Parathyroid adenoma (tissue), 2 donors: ENCODE data around the gene TAS2R60.

ENCODE experiments used
- H2AFZ ChIP-seq: fragments of 300-600 bp; sonication (generic); one replicate; pipeline ENCODE4 v1.7.0; 2017; ENCODE audit warnings: antibody characterized with exemption, mild to moderate bottlenecking
- H3K27ac ChIP-seq: fragments of 300-600 bp; sonication (generic); one replicate; pipeline ENCODE4 v1.7.0; 2017
- H3K27me3 ChIP-seq: fragments of 300-600 bp; sonication (generic); one replicate; pipeline ENCODE4 v1.7.0; 2017; ENCODE audit warnings: low read length; ENCODE audit not compliant: control insufficient read depth, insufficient read depth
- H3K36me3 ChIP-seq: fragments of 300-600 bp; sonication (generic); one replicate; pipeline ENCODE4 v1.7.0; 2017; ENCODE audit warnings: low read length; ENCODE audit not compliant: control insufficient read depth, insufficient read depth
- H3K4me1 ChIP-seq: fragments of 300-600 bp; sonication (generic); one replicate; pipeline ENCODE4 v1.7.0; 2017; ENCODE audit warnings: control low read depth
- H3K4me2 ChIP-seq: fragments of 300-600 bp; sonication (generic); one replicate; pipeline ENCODE4 v1.7.0; 2017; ENCODE audit warnings: low read length
- H3K4me3 ChIP-seq: fragments of 300-600 bp; sonication (generic); one replicate; pipeline ENCODE4 v1.7.0; 2017; ENCODE audit warnings: low read depth, low read length
- H3K79me2 ChIP-seq: fragments of 300-600 bp; sonication (generic); one replicate; pipeline ENCODE4 v1.7.0; 2017; ENCODE audit warnings: control low read depth
- H3K9ac ChIP-seq: fragments of 300-600 bp; sonication (generic); one replicate; pipeline ENCODE4 v1.7.0; 2017; ENCODE audit warnings: mild to moderate bottlenecking
- H3K9me3 ChIP-seq: fragments of 300-600 bp; sonication (generic); one replicate; pipeline ENCODE4 v1.7.0; 2017; ENCODE audit warnings: low read length; ENCODE audit not compliant: control insufficient read depth
- TF ChIP-seq, protein P1 (sequence below): fragments of 300-600 bp; sonication (generic); IDR thresholded peaks from one replicate; pipeline ENCODE4 v1.7.0; 2017; ENCODE audit warnings: antibody characterized with exemption, mild to moderate bottlenecking
- donor health status: primary hyperparathyroidism.

Gene TAS2R60

GRCh38 chr7:143433759-143434158 lies 9.5 kb upstream of the TAS2R60 start:
- Histone ChIP-seq H3K4me1 (peaks cover 23% of the 10 kb centered on the region), H3K27ac (no peak overlapping the region), H3K79me2 (no peaks in the 10 kb centered on the region), H3K27me3 (no peaks in the 10 kb centered on the region), H3K36me3 (no peaks in the 10 kb centered on the region), H3K4me3 (no peak overlapping the region), H3K9me3 (no peaks in the 10 kb centered on the region), H3K4me2 (no peak overlapping the region), H3K9ac (no peak overlapping the region), H2AFZ (no peak overlapping the region)
- TF ChIP-seq, protein P1, sequence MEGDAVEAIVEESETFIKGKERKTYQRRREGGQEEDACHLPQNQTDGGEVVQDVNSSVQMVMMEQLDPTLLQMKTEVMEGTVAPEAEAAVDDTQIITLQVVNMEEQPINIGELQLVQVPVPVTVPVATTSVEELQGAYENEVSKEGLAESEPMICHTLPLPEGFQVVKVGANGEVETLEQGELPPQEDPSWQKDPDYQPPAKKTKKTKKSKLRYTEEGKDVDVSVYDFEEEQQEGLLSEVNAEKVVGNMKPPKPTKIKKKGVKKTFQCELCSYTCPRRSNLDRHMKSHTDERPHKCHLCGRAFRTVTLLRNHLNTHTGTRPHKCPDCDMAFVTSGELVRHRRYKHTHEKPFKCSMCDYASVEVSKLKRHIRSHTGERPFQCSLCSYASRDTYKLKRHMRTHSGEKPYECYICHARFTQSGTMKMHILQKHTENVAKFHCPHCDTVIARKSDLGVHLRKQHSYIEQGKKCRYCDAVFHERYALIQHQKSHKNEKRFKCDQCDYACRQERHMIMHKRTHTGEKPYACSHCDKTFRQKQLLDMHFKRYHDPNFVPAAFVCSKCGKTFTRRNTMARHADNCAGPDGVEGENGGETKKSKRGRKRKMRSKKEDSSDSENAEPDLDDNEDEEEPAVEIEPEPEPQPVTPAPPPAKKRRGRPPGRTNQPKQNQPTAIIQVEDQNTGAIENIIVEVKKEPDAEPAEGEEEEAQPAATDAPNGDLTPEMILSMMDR, result no peak

DNA sequence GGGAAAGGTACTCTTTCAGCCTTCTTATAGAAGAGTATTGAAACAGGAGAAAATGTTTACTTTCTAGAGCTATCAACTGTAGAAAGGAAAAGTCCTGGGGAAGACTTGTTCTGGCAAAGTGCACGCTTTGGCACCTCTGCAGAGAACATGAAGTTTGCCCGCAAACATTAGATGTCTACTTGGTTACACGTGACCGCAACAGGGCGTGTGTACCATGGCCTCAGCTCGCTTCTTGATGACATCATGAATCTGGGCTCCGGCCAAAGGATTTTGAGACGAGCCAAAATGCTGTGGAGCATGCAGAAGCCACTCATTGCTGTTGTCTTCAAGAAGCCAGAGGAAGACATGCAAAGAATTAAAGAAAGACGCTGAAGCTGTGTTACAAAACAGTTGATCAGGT lies 8.6 kb upstream of the TAS2R60 start:
- no peaks in the 10 kb centered on the region for H3K36me3 ChIP-seq
- H3K4me3 ChIP-seq, result no peak overlapping the region
- no peaks in the 10 kb centered on the region for H3K27me3 ChIP-seq

GRCh38 chr7:143435266-143435665 lies 8.0 kb upstream of the TAS2R60 start:
- Histone ChIP-seq H3K9me3 (no peaks in the 10 kb centered on the region), H3K9ac (no peak overlapping the region), H3K4me1 (peaks cover 23% of the 10 kb centered on the region), H2AFZ (no peak overlapping the region), H3K79me2 (no peaks in the 10 kb centered on the region), H3K36me3 (no peaks in the 10 kb centered on the region), H3K27ac (peak overlapping the region; percentile 8), H3K4me3 (no peak overlapping the region), H3K4me2 (no peak overlapping the region), H3K27me3 (no peaks in the 10 kb centered on the region)
- TF ChIP-seq, protein P1, result no peak

More for the DNA sequence above, 8.6 kb upstream of the TAS2R60 start:
- Histone ChIP-seq H3K9me3 (no peaks in the 10 kb centered on the region), H3K79me2 (no peaks in the 10 kb centered on the region), H3K4me2 (peak overlapping the region; percentile 2), H3K9ac (no peak overlapping the region), H2AFZ (peak overlapping the region; percentile 14), H3K4me1 (peaks cover 23% of the 10 kb centered on the region), H3K27ac (peak overlapping the region; percentile 8)
- TF ChIP-seq, protein P1, result no peak

DNA sequence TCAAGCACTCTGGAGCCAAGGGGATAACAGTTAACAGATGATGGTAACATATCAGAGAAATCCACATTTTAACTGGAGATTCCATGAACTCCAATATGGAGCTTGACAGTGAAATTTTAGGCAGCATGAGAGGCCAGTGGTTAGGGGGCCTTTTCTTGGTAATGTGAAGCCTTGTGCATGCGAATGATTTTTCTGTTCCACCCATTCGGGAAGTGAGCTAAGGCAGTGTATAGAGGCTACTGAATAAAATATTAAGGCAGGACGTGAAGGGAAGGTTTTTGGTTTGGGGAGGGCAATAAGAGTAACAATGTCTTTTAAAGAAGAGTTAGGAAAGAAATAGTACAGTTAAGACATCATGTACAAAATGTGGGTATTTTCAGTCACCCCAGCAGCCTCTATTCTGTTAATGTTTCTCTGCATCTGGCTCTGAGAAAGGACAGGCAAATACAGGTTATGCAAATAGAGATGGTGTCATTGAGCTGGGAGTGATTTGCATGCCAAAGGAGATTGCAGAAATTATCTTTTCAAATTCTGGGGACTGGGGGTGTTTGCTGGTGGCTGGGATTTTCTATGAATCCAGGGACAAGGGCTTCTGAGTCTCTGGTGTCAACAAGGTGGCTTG lies 6.8 kb upstream of the TAS2R60 start:
- Histone ChIP-seq H3K36me3 (no peaks in the 10 kb centered on the region), H3K27me3 (no peaks in the 10 kb centered on the region), H3K4me1 (peaks cover 23% of the 10 kb centered on the region), H3K9me3 (no peaks in the 10 kb centered on the region), H3K4me2 (no peak overlapping the region), H3K9ac (no peak overlapping the region), H2AFZ (no peak overlapping the region), H3K4me3 (no peak overlapping the region), H3K27ac (no peak overlapping the region), H3K79me2 (no peaks in the 10 kb centered on the region)
- TF ChIP-seq, protein P1, result no peak

- Histone ChIP-seq H3K27ac (no peak overlapping the region), H3K79me2 (no peaks in the 10 kb centered on the region), H2AFZ (peak overlapping the region; percentile 73), H3K9me3 (no peaks in the 10 kb centered on the region), H3K27me3 (no peaks in the 10 kb centered on the region), H3K4me3 (no peak overlapping the region), H3K4me2 (peak overlapping the region; percentile 10), H3K9ac (no peak overlapping the region), H3K36me3 (no peaks in the 10 kb centered on the region), H3K4me1 (peaks cover 23% of the 10 kb centered on the region)
- TF ChIP-seq, protein P1, result no peak
Observed at GRCh38 chr7:143437578-143437977, 5.7 kb upstream of the TAS2R60 start.
